AML-193 (cell line): ENCODE data around the gene SLC24A3.

Experiments used
- DNase-seq, 2 experiments: peaks; one replicate each; lab custom pipeline; 2025; lab: John Stamatoyannopoulos, UW

Gene SLC24A3

GRCh38 chr20:19212469-19212815, at the start of gene SLC24A3:
SLC24A3 (plus strand) TSS chr20:19212642.
- no peak for DNase-seq

- DNase-seq = no peak
Observed at GRCh38 chr20:19170148-19170547, 42.3 kb upstream of the SLC24A3 start.

DNA sequence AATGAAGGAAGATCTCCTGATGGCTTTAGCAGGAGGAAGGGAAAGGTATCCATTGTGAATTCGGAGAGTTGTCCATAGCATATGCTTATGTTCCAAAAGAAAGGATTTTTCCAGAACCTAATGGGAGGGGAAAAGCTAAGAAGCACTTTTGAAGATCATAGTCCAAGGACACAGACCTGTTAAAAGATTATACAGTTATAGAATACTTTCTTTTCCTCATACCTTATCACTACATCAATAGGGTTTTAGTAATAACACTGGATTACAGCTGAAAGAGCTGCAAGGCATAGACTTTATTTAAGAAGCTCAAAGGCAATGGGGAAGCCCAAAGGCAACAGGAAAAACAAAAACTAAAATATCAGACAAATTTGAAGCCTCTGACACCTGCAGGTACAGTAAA, 39.8 kb upstream of the SLC24A3 start:
- no peak for DNase-seq

DNA sequence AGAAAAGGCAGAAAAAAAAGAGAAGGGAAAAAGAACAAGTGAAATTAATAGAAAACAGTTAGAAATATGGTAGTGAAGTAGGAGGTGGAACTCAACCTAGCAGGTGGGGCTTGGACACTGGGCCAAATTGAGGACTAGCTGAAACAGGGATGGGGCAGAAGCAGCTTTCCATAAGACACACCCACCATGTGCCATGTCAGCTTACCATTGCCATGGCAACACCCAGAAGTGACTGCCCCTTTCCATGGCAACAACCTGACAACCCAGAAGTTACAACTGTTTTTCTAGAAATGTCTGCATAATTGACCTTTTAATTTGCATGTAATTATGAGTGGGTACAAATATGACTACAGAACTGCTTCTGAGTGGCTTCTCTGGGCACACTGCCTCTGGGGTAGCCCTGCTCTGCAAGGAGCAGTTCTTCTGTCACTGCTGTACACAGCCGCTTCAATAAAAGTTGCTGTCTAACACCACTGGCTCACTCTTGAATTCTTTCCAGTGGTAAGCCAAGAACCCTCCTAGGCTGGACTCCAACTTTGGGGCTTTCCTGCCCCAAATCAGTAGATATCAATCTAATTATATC, 35.9 kb upstream of the SLC24A3 start:
- DNase-seq = no peak

DNA sequence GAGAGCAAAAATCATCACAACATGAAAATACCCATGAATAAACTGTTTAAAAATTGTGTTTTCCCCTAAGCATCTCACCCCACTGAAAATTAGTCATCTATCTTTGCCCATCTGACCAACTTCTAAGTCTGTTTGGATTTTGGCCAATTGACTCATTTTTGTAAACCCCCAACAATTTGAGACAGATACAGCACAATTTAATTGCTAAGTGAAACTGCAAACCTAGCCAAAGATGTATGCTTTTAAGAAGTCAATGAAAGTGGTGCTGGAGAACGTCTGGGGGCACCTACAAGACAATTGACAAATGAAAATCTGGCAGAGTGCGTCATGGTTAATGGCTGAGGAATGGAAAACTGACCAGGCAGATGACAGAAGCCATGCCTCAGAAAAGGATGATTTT, 30.9 kb upstream of the SLC24A3 start:
- no peak for DNase-seq

DNA sequence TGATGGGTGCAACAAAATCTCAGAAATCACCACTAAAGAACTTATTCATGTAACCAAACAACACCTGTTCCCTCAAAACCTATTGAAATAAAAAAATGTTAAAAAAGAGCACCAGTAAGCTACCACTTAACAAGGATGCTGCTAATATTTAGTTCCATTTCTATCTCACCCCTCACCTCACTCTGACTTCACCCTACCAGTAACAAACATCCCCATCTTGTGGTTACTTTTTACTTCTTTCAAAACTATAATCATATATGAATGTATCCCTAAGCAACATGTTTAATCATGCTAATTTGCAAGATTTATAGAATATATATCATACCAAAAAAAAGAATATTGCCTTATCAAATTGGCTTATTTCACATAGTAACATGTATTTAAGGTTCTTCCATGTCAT, 27.4 kb upstream of the SLC24A3 start:
- DNase-seq = peak in 1 of 2 experiments; percentile 3

DNA sequence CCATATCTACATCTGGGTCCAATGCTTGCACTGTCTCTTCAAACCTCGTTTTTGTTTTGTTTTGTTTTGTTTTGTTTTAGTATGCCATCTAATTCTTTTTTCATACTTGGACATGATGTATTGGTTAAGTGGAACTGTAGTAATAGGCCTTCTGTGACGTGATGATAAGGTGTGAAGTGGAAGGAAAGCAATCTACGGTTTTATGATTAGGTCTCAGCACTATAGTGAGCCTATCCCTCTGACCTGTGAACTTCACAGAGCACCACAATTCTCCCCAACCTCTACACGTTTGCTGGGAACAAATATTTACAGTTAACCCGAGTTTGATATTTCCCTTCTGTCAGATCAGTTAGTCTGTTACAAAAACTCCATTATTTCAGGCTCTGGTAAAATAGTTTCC, 19.1 kb upstream of the SLC24A3 start:
- no peak for DNase-seq

- peak; percentile 29 to 34 for DNase-seq
Observed at GRCh38 chr20:19205981-19206396, 6.5 kb upstream of the SLC24A3 start.

DNA sequence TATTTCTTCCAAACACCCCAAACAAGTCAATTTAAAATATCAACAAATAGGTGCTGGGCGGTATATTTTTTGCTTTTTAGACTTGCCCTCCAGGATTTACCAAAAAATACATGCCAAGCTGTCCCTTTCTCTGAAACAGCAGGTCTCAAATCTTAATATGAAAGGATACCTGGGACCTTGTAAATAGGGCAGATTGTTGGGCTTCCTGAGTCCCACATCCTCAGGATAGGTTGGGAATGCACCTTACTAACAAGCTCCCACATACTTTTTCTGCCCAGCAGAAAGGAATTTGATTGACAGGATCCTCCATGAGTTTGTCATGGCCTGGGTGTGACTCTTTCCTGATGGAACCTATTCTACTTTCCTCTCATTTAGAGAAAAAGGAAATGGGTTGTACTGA, 4.9 kb upstream of the SLC24A3 start:
- DNase-seq = no peak

GRCh38 chr20:19210391-19211155, 1.9 kb upstream of the SLC24A3 start:
- no peak for DNase-seq

- no peak for DNase-seq
Observed at GRCh38 chr20:19211252-19211651, 1.2 kb upstream of the SLC24A3 start.

DNA sequence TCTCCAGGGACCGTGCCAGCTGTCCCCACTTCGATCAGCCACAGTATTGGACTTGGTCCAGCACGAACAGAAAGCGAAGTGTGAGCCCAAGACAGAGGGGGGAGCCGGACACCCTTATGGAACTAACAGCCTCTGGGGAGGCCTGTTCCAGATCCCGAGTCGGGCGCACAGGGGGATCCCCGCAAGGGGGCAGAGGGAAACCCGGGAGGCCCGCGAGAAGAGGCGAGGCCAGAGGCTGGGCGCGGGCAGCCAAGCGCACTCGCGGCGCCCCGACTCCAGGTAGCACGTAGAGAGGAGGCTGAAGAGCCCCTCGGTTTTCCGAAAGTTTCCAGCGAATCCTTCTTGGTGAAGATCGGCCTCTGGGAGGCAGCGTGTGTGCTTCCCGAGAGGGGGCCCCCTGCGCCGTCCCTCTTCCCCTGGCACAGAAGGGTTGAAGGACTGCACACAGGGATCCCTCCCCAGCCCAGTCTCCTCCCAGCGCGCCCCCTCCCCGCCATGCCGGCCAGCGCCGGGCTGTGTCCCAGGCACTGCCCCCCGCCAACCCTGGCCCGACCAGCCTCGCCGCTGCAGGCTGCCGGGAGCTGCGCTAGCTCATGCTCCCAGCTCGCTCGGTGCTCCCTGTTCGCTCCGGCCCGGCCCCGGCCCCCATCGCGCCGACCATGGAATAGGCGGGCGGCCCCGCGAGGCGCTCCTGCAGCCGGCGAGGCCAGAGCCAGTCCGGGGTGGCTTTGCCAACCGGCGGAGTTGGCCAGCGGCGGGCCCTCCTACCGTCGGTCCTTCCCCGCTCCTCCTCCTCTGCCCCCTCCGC, 577 bp upstream of the SLC24A3 start:
- no peak for DNase-seq

GRCh38 chr20:19212821-19213502, 520 bp downstream of the SLC24A3 start:
- peak; percentile 15 to 49 for DNase-seq

- DNase-seq = no peak
Observed at GRCh38 chr20:19213946-19214490, 1.6 kb downstream of the SLC24A3 start.

DNA sequence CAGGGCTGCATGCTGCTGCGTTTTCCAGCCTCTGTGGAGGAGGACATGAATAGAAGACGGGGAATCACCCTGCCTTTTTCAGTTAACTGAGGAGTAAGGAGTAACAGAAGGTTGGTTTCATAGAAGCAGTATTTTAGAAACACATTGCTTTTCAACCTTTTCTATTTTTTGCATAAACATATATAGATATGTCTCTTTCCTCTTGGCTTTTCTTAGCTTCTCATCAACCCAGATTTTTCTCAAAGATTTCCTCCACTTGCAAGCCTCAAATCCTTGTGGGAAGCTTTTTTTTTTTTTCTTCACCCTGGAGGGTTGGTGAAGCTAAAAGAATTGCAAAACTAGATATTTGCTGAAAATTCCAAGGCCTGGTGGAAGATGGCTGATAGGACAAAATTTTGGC, 6.0 kb downstream of the SLC24A3 start:
- no peak for DNase-seq

DNA sequence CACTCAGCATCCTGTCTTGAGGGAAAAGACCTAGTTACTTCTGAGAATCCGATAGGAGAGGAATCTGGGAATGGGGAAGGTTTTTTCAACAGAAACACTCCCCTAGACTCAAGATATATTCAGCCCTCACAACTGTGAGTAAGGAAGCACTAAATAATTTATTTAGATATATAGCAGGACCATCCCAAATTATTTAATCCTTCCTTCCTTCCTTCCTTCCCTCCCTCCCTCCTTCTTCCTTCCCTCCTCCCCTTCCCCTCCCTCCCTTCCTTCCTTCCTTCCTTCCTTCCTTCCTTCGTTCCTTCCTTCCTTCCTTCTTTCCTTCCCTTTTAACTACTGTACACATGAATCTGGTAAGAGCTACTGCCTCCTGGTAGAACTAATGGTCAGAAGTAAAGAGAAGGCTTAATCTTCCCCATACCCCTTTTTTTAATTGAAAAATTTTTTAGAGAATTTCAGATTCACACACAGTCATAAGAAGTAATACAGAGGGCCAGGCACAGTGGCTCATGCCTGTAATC, 10.1 kb downstream of the SLC24A3 start:
- no peak for DNase-seq

DNA sequence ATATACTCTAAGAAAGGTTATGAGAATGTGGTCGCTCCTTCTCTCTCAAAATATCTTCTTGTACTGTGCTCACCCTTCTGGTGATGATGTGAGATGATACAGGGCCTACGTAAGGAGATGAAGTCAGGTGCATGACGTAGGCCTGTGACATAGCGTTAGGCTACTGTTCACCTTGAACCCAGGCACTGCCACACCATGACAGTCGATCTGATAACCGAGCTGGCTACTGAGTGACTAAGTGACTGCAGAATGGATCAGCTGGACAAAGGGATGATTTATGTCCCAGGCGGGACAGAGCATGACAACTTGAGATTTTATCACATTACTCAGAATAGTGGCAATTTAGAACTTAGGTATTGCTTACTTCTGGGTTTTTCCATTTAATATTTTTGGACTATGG, 11.2 kb downstream of the SLC24A3 start:
- no peak for DNase-seq

DNA sequence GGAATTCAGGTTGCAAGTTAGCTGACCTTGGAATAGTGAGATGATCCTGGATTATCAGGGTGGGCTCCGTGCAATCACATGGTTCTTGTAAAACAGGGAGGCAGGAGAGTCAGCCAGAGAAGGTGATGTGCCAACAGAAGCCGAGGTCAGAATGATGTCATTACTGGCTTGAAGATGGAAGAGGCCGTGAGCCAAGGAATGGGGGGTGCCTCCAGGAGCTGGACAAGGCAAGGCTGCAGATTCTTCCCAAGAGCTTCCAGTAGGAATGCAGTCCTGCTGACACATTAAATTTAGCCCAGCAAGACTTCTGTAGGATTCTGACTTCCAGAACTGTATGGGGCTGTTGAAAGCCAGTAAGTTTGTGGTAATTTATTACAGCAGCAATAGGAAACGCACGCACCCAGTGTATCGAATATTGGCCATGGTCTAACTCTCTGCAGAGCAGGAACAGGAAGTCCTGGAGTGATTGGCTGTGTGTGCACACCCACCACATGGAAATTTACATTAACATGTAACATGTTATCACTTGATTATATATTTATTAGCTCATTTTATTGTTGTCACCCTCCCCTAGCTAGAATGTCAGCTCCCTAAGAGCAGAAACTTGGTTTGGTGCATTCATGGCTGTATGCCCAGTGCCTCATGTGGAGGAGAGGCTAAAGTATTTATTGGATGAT, 19.1 kb downstream of the SLC24A3 start:
- DNase-seq = no peak

DNA sequence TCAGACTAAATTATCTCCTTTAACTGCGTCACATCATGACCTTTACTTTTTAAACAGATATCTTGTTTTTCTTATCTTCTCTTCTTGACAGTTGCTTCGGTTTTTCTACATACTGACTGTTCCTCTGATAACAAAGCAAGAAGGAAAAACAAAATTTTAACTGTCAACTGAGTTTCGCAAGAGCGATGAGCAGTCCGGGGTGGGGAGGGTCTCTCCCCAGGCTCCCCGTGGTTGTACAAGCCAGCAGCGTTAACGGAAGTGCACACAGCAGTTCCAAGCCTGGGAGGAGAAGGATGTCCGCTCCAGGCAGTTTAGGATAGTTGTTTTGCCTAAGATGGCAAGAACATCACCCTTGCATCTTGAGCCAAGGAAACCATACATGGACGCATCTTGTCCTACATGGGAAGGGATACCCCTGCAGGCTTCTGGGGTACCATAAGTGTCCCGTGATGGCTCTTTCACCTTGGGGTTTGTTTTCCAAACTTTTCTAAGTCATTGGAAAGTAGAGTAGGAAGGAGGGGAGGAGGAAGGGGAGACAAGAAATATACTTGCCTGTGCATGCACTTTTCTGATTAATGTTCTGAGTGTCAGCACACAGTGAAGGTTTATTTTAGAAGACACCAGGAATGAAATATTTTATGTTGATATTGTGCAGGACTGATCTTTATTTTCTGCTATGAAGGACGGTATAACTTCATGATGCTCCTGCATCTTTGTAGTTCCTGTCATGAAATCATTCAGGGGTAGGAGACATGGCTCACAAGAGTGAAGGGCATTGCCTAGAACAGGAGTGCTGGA, 20.8 kb downstream of the SLC24A3 start:
- peak; percentile 25 to 26 for DNase-seq

- DNase-seq = no peak
Observed at GRCh38 chr20:19236371-19237055, 24.1 kb downstream of the SLC24A3 start.
